ENCODE measurements around the gene NLRP7. TPM values are rescaled to one million over a fixed set of nuclear protein-coding genes. Genes with fewer than 3 reads are reported as not detected.
"Not testable (repeated sequence)": the region's sequence is repeated elsewhere in the genome, so short reads cannot be mapped to it uniquely, and the experiment has no call there.

NLRP7 gene
- total RNA-seq, 4 donors from 2014 or later = not detected

- TF ChIP-seq POLR2A (IDR thresholded peaks at IDR 0.05) = no peak
- no peak for TF ChIP-seq CTCF (IDR thresholded peaks at IDR 0.05)
- Histone ChIP-seq H3K36me3 (no peaks in the 10 kb centered on the region), H3K27me3 (no peaks in the 10 kb centered on the region), H3K9me3 (no peaks in the 10 kb centered on the region), H3K27ac (peak overlapping the region in 1 of 4 donors; percentile 46), H3K4me3 (no peak overlapping the region), H3K4me1 (no peaks in the 10 kb centered on the region)
- DNase-seq = no peak
Measured at GRCh38 chr19:54959840-54960239, 12.5 kb upstream of the NLRP7 start.

- H3K36me3 ChIP-seq = no peaks in the 10 kb centered on the region
- H3K4me3 ChIP-seq = no peak overlapping the region
- TF ChIP-seq CTCF (IDR thresholded peaks at IDR 0.05) (no peak), POLR2A (IDR thresholded peaks at IDR 0.05) (no peak)
- no peaks in the 10 kb centered on the region for H3K9me3 ChIP-seq
- no peaks in the 10 kb centered on the region for H3K4me1 ChIP-seq
- no peaks in the 10 kb centered on the region for H3K27me3 ChIP-seq
- H3K27ac ChIP-seq = no peak overlapping the region
- DNase-seq = no peak
Measured at GRCh38 chr19:54955376-54955775, 8.0 kb upstream of the NLRP7 start.

DNA sequence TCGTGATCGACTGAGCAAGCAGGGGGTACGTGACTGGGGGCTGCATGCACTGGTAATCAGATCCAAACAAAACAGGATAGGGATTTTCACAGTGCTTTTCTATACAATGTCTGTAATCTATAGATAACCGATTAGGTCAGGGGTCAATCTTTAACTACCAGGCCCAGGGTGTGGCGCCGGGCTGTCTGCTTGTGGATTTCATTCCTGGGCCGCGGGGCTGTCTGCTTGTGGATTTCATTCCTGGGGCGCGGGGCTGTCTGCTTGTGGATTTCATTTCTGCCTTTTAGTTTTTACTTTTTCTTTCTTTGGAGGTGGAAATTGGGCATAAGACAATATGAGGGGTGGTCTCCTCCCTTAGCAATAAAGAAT lies 6.0 kb upstream of the NLRP7 start:
- not testable (repeated sequence) for H3K36me3 ChIP-seq, H3K27me3 ChIP-seq

GRCh38 chr19:54952591-54953344 lies 5.4 kb upstream of the NLRP7 start:
- Histone ChIP-seq H3K36me3 (no peaks in the 10 kb centered on the region), H3K4me1 (no peaks in the 10 kb centered on the region), H3K27me3 (no peaks in the 10 kb centered on the region), H3K27ac (no peak overlapping the region), H3K9me3 (no peaks in the 10 kb centered on the region), H3K4me3 (no peak overlapping the region)
- no peak for TF ChIP-seq POLR2A (IDR thresholded peaks at IDR 0.05)
- no peak for TF ChIP-seq CTCF (IDR thresholded peaks at IDR 0.05)
- DNase-seq = no peak

More for the DNA sequence above, 6.0 kb upstream of the NLRP7 start:
- H3K4me1 ChIP-seq, H3K27ac ChIP-seq, H3K4me3 ChIP-seq, H3K9me3 ChIP-seq, DNase-seq: not testable (repeated sequence)

DNA sequence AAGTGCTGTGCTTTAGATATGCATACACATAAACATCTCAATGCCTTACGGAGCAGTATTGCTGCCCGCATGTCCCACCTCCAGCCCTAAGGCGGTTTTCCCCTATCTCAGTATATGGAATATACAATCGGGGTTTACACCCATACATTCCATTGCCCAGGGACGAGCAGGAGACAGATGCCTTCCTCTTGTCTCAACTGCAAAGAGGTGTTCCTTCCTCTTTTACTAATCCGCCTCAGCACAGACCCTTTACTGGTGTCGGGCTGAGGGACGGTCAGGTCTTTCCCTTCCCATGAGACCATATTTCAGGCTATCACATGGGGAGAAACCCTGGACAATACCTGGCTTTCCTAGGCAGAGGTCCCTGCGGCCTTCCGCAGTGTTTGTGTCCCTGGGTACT lies 3.2 kb upstream of the NLRP7 start:
- H3K36me3 ChIP-seq, H3K9me3 ChIP-seq, H3K27me3 ChIP-seq, H3K4me3 ChIP-seq, H3K4me1 ChIP-seq, H3K27ac ChIP-seq, DNase-seq: not testable (repeated sequence)

DNA sequence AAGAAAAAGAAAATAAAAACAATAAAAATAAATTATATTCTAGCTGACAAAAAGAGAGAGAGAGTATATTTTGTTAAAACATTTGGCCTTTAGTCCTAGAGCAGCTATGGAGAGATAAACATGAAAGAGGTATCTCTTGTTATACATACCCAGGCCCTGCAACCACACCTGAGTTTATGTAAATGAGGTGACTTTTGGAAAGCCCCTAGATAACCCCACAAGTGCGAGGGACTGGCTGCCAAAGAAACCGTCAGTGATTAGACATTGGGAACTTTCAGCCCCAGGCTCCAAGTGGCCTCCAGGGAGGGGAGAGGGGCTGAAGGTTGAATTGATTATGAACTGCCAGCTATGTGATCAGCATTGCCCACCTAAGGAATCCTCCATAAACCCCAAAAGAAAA lies 2.1 kb upstream of the NLRP7 start:
- no peak for DNase-seq
- Histone ChIP-seq H3K4me1 (no peaks in the 10 kb centered on the region), H3K36me3 (no peaks in the 10 kb centered on the region), H3K4me3 (no peak overlapping the region), H3K27ac (no peak overlapping the region), H3K27me3 (no peaks in the 10 kb centered on the region), H3K9me3 (no peaks in the 10 kb centered on the region)
- TF ChIP-seq POLR2A (IDR thresholded peaks at IDR 0.05) = no peak
- TF ChIP-seq CTCF (IDR thresholded peaks at IDR 0.05) = no peak

DNA sequence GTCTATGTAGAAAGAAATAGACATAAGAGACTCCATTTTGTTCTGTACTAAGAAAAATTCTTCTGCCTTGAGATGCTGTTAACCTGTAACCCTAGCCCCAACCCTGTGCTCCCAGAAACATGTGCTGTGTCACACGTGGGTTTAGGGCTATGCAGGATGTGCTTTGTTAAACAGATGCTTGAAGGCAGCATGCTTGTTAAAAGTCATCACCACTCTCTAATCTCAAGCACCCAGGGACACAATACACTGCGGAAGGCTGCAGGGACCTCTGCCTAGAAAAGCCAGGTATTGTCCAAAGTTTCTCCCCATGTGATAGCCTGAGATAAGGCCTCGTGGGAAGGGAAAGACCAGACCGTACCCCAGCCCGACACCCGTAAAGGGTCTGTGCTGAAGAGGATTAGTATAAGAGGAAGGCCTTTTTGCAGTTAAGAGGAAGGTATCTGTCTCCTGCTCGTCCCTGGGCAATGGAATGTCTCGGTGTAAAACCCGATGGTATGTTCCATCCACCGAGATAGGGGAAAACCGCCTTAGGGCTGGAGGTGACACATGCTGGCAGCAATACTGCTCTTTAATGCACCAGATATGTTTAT lies 3.5 kb downstream of the NLRP7 start:
- not testable (repeated sequence) for DNase-seq, H3K9me3 ChIP-seq, H3K4me3 ChIP-seq, H3K36me3 ChIP-seq, H3K4me1 ChIP-seq, H3K27ac ChIP-seq, H3K27me3 ChIP-seq

- not testable (repeated sequence) for DNase-seq, H3K27me3 ChIP-seq, H3K4me3 ChIP-seq, H3K36me3 ChIP-seq, H3K4me1 ChIP-seq, H3K27ac ChIP-seq, H3K9me3 ChIP-seq
Measured at GRCh38 chr19:54939538-54939937, 7.8 kb downstream of the NLRP7 start.

Data from Peyer's patch (tissue), 4 donors.